H9 (cell line): ENCODE data around the gene SLC6A2. TPM values are rescaled to one million over a fixed set of nuclear protein-coding genes. Genes with fewer than 3 reads are reported as not detected.

Experiments used
- DNase-seq: peaks from one replicate; pipeline ENCODE4 v3.0.0-alpha.2; 2017
- H2AFZ ChIP-seq: one replicate; pipeline ENCODE4 v1.6.1; 2013; ENCODE audit warnings: mild to moderate bottlenecking, low read length, control low read depth, moderate library complexity
- H2AK5ac ChIP-seq: 2 replicates; pipeline ENCODE4 v1.6.1; 2013; ENCODE audit warnings: low read length, control low read depth, mixed read lengths; ENCODE audit not compliant: insufficient read length
- H2BK120ac ChIP-seq: one replicate; pipeline ENCODE4 v1.6.1; 2013; ENCODE audit warnings: low read depth, mild to moderate bottlenecking, low read length, control low read depth, inconsistent platforms; ENCODE audit not compliant: poor library complexity, severe bottlenecking
- H2BK12ac ChIP-seq: 2 replicates; pipeline ENCODE4 v1.6.1; 2013; ENCODE audit warnings: low read length, control low read depth, mixed read lengths, low read depth; ENCODE audit not compliant: insufficient read length
- H2BK15ac ChIP-seq: 2 replicates; pipeline ENCODE4 v1.6.1; 2013; ENCODE audit warnings: low read depth, low read length, control low read depth
- H2BK20ac ChIP-seq: one replicate; pipeline ENCODE4 v1.6.1; 2013; ENCODE audit warnings: low read depth, mild to moderate bottlenecking, low read length, control low read depth, inconsistent platforms; ENCODE audit not compliant: poor library complexity, severe bottlenecking
- H2BK5ac ChIP-seq: 2 replicates; pipeline ENCODE4 v1.6.1; 2013; ENCODE audit warnings: low read length, control low read depth, mixed read lengths; ENCODE audit not compliant: insufficient read length
- H3K14ac ChIP-seq: 2 replicates; pipeline ENCODE4 v1.6.1; 2013; ENCODE audit warnings: low read length, control low read depth; ENCODE audit not compliant: insufficient read depth
- H3K18ac ChIP-seq: 2 replicates; pipeline ENCODE4 v1.6.1; 2013; ENCODE audit warnings: low read depth, mild to moderate bottlenecking, mixed read lengths, low read length, control low read depth; ENCODE audit not compliant: insufficient read length
- H3K23ac ChIP-seq: 2 replicates; pipeline ENCODE4 v1.6.1; 2013; ENCODE audit warnings: low read length, control low read depth, mixed read lengths, low read depth; ENCODE audit not compliant: insufficient read length
- H3K23me2 ChIP-seq: 2 replicates; pipeline ENCODE4 v1.6.1; 2013; ENCODE audit warnings: low read depth, mild to moderate bottlenecking, mixed read lengths, low read length, control low read depth; ENCODE audit not compliant: insufficient read length, poor library complexity, severe bottlenecking
- H3K27ac ChIP-seq: 2 replicates; pipeline ENCODE4 v1.5.1; 2013; ENCODE audit warnings: low read length, control low read depth, mixed read lengths, low read depth; ENCODE audit not compliant: insufficient read length
- H3K27me3 ChIP-seq: 2 replicates; pipeline ENCODE4 v1.6.1; 2013; ENCODE audit warnings: low read length, control low read depth, inconsistent platforms; ENCODE audit not compliant: insufficient read depth
- H3K4ac ChIP-seq: 2 replicates; pipeline ENCODE4 v1.6.1; 2013; ENCODE audit warnings: low read depth, mild to moderate bottlenecking, control low read depth, inconsistent platforms, low read length, moderate library complexity
- H3K4me1 ChIP-seq: 2 replicates; pipeline ENCODE4 v1.6.1; 2013; ENCODE audit warnings: low read length, control low read depth, inconsistent platforms; ENCODE audit not compliant: insufficient read depth
- H3K4me2 ChIP-seq: 2 replicates; pipeline ENCODE4 v1.6.1; 2013; ENCODE audit warnings: low read length, control low read depth, mixed read lengths; ENCODE audit not compliant: insufficient read length, insufficient read depth
- H3K56ac ChIP-seq: 2 replicates; pipeline ENCODE4 v1.6.1; 2013; ENCODE audit warnings: low read depth, mild to moderate bottlenecking, mixed read lengths, low read length, control low read depth; ENCODE audit not compliant: insufficient read length
- H3K79me1 ChIP-seq: 2 replicates; pipeline ENCODE4 v1.6.1; 2013; ENCODE audit warnings: low read depth, mild to moderate bottlenecking, moderate library complexity, low read length, control low read depth, inconsistent platforms; ENCODE audit not compliant: insufficient read depth, poor library complexity, severe bottlenecking
- H3K79me2 ChIP-seq: 2 replicates; pipeline ENCODE4 v1.6.1; 2013; ENCODE audit warnings: low read length, control low read depth, inconsistent platforms; ENCODE audit not compliant: insufficient read depth
- H3K9ac ChIP-seq: 2 replicates; pipeline ENCODE4 v1.6.1; 2013; ENCODE audit warnings: low read length, control low read depth, mixed read lengths; ENCODE audit not compliant: insufficient read length; ENCODE audit errors: extremely low read depth
- H3K9me3 ChIP-seq: one replicate; pipeline ENCODE4 v1.6.1; 2013; ENCODE audit warnings: low read depth, low read length, inconsistent platforms; ENCODE audit not compliant: control insufficient read depth
- H3T11ph ChIP-seq: one replicate; pipeline ENCODE4 v1.6.1; 2013; ENCODE audit warnings: mild to moderate bottlenecking, low read length, control low read depth, inconsistent platforms
- H4K20me1 ChIP-seq: one replicate; pipeline ENCODE4 v1.6.1; 2013; ENCODE audit not compliant: control insufficient read depth, insufficient read length, insufficient read depth
- H4K5ac ChIP-seq: 2 replicates; pipeline ENCODE4 v1.6.1; 2013; ENCODE audit warnings: low read depth, mild to moderate bottlenecking, mixed read lengths, low read length, control low read depth; ENCODE audit not compliant: insufficient read length
- H4K8ac ChIP-seq: replicated peaks from 2 replicates; pipeline ENCODE4 v1.6.1; 2013; ENCODE audit warnings: low read length, control low read depth, mixed read lengths, low read depth; ENCODE audit not compliant: insufficient read length
- H4K91ac ChIP-seq: 2 replicates; pipeline ENCODE4 v1.6.1; 2013; ENCODE audit warnings: low read depth, mild to moderate bottlenecking, moderate library complexity, mixed read lengths, low read length, control low read depth; ENCODE audit not compliant: insufficient read length
- H3K27ac Mint-ChIP-seq, 3 experiments: 2 replicates in 2 of 3; 3 replicates in 1 of 3; pipeline ENCODE4 v1.8.0; 2020 to 2021; ENCODE audit warnings: mixed read lengths in 3 of 3, mild to moderate bottlenecking in 1 of 3, moderate library complexity in 1 of 3
- H3K27me3 Mint-ChIP-seq: 2 replicates; pipeline ENCODE4 v1.8.0; 2021; ENCODE audit warnings: low read depth, mild to moderate bottlenecking, moderate library complexity, mixed read lengths
- H3K36me3 Mint-ChIP-seq, 3 experiments: 2 replicates in 2 of 3; 3 replicates in 1 of 3; pipeline ENCODE4 v1.8.0; 2020 to 2021; ENCODE audit warnings: low read depth in 3 of 3, mixed read lengths in 3 of 3; ENCODE audit not compliant: insufficient read depth in 1 of 3
- H3K4me1 Mint-ChIP-seq, 2 experiments: 2 replicates each; pipeline ENCODE4 v1.8.0; 2020; ENCODE audit warnings: mixed read lengths in 2 of 2
- H3K4me3 Mint-ChIP-seq, 2 experiments: 2 replicates in 1 of 2; 3 replicates in 1 of 2; pipeline ENCODE4 v1.8.0; 2020 to 2021; ENCODE audit warnings: mild to moderate bottlenecking in 2 of 2, mixed read lengths in 2 of 2, moderate library complexity in 1 of 2
- H3K9me3 Mint-ChIP-seq, 2 experiments: 2 replicates in 1 of 2; 3 replicates in 1 of 2; pipeline ENCODE4 v1.8.0; 2020; ENCODE audit warnings: mild to moderate bottlenecking in 2 of 2, mixed read lengths in 2 of 2, moderate library complexity in 1 of 2
- WGBS: extraction: QIAGEN DNeasy Blood & Tissue Kit; methylation state at CpG from one replicate; pipeline ENCODE4 v1.1.7; 2013; ENCODE audit warnings: missing lambda C conversion rate, low lambda C conversion rate, mixed read lengths; ENCODE audit not compliant: insufficient read length; ENCODE audit errors: extremely low coverage; 5-methylcytosine and 5-hydroxymethylcytosine counted together
- total RNA-seq: library from RNA; stranded (reverse); gene quantifications from 2 replicates; pipeline ENCODE4 v1.2.1, GENCODE V29; 2021
- TF ChIP-seq, protein P1 (sequence below): fragments of 200-600 bp; sonication (generic); conservative IDR thresholded peaks from 3 replicates; pipeline ENCODE4 v1.8.0; 2021; ENCODE audit warnings: antibody characterized with exemption, mild to moderate bottlenecking

Gene SLC6A2
- total RNA-seq, 1 experiment from 2014 or later: 0.24 TPM

DNA sequence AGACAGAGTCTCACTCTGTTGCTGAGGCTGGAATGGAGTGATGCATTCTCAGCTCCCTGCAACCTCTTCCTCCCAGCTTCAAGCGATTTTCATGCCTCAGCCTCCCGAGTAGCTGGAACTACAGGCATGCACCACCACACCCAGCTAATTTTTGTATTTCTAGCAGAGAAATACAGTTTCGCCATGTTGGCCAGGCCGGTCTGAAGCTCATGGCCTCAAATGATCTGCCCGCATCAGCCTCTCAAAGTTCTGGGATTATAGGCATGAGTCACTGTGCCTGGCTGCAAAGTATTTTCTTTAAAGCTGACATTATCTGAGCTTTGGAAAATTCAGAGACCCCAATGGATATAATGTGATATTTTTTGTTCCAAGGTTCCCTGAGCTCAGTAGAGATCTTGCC is 31.1 kb upstream of the SLC6A2 start:
- no peak overlapping the region for H4K5ac ChIP-seq
- H2BK5ac ChIP-seq: no peak overlapping the region
- H3K9ac ChIP-seq: no peak overlapping the region
- no peak overlapping the region for H2BK20ac ChIP-seq
- no peak overlapping the region for H3K4ac ChIP-seq
- no CpG with 5 or more reads among the region's 5 CpGs for WGBS
- no peak overlapping the region for H2BK15ac ChIP-seq
- H2AK5ac ChIP-seq: no peak overlapping the region
- H3K23ac ChIP-seq: no peak overlapping the region
- H3K79me1 ChIP-seq: no peaks in the 10 kb centered on the region
- no peaks in the 10 kb centered on the region for H3K23me2 ChIP-seq
- Mint-ChIP-seq H3K36me3 (peaks cover 0 to 14% (median 6%) of the 10 kb centered on the region in 3 experiments; a peak in 4 of 7 replicates), H3K4me3 (no peak overlapping the region), H3K27me3 (peaks cover 9% of the 10 kb centered on the region), H3K4me1 (peaks cover 28% of the 10 kb centered on the region in 2 experiments), H3K27ac (no peak overlapping the region), H3K9me3 (peaks cover 8 to 18% of the 10 kb centered on the region in 2 experiments)
- no peak overlapping the region for H3K4me2 ChIP-seq
- no peak overlapping the region for H2AFZ ChIP-seq
- no peak overlapping the region for H2BK12ac ChIP-seq
- H3K4me1 ChIP-seq: no peaks in the 10 kb centered on the region
- H3T11ph ChIP-seq: no peak overlapping the region
- H3K79me2 ChIP-seq: no peaks in the 10 kb centered on the region
- no peak for DNase-seq
- H3K56ac ChIP-seq: no peak overlapping the region
- no peak overlapping the region for H3K14ac ChIP-seq
- no peak overlapping the region for H2BK120ac ChIP-seq
- no peaks in the 10 kb centered on the region for H3K27me3 ChIP-seq
- TF ChIP-seq, protein P1, sequence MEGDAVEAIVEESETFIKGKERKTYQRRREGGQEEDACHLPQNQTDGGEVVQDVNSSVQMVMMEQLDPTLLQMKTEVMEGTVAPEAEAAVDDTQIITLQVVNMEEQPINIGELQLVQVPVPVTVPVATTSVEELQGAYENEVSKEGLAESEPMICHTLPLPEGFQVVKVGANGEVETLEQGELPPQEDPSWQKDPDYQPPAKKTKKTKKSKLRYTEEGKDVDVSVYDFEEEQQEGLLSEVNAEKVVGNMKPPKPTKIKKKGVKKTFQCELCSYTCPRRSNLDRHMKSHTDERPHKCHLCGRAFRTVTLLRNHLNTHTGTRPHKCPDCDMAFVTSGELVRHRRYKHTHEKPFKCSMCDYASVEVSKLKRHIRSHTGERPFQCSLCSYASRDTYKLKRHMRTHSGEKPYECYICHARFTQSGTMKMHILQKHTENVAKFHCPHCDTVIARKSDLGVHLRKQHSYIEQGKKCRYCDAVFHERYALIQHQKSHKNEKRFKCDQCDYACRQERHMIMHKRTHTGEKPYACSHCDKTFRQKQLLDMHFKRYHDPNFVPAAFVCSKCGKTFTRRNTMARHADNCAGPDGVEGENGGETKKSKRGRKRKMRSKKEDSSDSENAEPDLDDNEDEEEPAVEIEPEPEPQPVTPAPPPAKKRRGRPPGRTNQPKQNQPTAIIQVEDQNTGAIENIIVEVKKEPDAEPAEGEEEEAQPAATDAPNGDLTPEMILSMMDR: no peak
- no peaks in the 10 kb centered on the region for H4K20me1 ChIP-seq
- H4K91ac ChIP-seq: no peak overlapping the region
- H3K27ac ChIP-seq: no peak overlapping the region
- H3K9me3 ChIP-seq: no peaks in the 10 kb centered on the region
- H4K8ac ChIP-seq: no peak overlapping the region
- no peak overlapping the region for H3K18ac ChIP-seq
